HG03432 (cell line): ENCODE measurements around the gene DAZ1.
"Not testable (repeated sequence)": the region's sequence is repeated elsewhere in the genome, so short reads cannot be mapped to it uniquely, and the experiment has no call there.

Source experiments
- ATAC-seq: cut with Tn5 transposase; IDR thresholded peaks from one replicate; pipeline ENCODE4 v1.9.1; 2021; ENCODE audit warnings: mild to moderate bottlenecking, moderate library complexity; ENCODE audit not compliant: unreplicated experiment

The DAZ1 gene, protein sequence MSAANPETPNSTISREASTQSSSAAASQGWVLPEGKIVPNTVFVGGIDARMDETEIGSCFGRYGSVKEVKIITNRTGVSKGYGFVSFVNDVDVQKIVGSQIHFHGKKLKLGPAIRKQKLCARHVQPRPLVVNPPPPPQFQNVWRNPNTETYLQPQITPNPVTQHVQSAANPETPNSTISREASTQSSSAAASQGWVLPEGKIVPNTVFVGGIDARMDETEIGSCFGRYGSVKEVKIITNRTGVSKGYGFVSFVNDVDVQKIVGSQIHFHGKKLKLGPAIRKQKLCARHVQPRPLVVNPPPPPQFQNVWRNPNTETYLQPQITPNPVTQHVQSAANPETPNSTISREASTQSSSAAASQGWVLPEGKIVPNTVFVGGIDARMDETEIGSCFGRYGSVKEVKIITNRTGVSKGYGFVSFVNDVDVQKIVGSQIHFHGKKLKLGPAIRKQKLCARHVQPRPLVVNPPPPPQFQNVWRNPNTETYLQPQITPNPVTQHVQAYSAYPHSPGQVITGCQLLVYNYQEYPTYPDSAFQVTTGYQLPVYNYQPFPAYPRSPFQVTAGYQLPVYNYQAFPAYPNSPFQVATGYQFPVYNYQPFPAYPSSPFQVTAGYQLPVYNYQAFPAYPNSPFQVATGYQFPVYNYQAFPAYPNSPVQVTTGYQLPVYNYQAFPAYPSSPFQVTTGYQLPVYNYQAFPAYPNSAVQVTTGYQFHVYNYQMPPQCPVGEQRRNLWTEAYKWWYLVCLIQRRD

DNA sequence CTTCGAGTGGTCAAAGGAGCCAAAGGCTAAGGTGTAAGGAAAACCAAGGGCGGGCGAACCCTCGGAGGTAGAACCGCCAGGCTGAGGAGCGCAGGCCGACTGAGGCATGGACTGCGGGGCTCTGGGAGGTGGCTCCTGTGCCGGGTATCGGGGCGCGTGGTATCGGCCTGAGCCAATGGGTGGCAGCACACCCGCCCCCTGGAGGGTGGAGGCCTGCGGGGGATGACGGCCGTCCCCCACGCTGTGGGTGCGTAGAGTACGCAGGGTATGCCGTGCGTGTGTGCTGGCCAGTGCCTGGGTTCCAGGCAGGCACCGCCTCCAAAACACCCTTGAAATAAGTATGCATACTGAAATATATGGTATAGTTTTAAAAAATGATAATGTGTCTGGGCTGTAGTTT lies at the start of gene DAZ1:
Gene DAZ1 (minus strand): TSS at position 101 of the 400 bp plus-strand sequence. CDS start 208 bp downstream, outside the sequence.
- ATAC-seq: not testable (repeated sequence)

- ATAC-seq: not testable (repeated sequence)
These were observed 20.4 kb upstream of the DAZ1 start, which contains the start of gene DAZ2 for GRCh38 chrY:23219233-23219632. DAZ2 (plus strand) TSS chrY:23219533; CDS start chrY:23219741, 208 bp downstream.

DNA sequence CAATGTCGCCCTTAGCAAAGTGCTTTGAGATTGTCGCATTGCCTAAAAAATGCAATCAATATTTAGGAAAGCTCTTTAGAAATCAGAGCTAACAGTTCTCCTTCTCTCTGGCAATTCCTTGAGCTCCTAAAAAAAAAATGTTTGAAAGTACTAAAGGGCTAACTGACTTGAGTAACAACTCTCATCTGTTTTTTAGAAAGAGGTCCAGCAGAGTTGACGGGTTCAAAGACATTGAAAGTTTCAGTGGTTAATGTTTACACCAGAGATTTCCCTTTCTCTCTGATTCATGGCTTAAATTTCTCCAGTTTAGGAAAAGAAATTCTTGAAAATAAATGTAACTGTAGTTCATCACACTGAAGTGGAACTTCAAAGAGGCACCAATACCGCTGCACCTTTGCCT lies 11.9 kb upstream of the DAZ1 start:
- ATAC-seq: not testable (repeated sequence)

DNA sequence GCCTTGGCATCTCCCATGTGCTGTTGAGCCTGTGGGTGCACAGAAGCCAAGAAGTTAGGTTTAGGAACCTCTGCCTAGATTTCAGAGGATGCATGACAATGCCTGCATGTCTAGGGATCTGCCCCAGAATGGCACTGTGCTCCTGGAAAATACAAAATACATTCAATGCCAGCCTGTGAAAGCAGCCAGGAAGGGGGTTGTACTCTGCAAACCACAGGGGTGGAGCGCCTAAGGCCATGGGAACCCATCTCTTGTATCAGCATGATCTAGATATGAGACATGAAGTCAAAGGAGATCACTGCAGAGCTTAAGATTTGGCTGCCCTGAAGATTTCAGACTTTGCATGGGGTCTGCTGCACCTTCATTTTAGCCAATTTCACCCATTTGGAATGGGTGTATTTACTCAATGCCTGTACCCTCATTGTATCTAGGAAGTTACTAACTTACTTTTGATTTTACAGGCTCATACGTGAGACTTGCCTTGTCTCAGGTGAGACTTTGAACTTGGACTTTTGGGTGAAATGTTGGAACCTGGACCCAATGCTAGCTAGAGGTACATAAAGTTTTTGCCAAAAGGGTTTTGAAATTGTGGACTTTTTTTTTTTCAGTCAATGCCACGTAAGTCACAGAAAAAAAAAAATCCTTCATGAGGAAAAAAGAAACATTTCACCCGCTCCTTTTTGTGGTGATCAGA lies 11.1 kb upstream of the DAZ1 start:
- ATAC-seq: not testable (repeated sequence)

GRCh38 chrY:23207455-23207854 lies 8.6 kb upstream of the DAZ1 start:
- ATAC-seq: not testable (repeated sequence)
